IMR-90 (cell line): ENCODE measurements around the gene EEF1E1. TPM values are rescaled to one million over a fixed set of nuclear protein-coding genes. Genes with fewer than 3 reads are reported as not detected.

Source experiments
- ATAC-seq: fragments of 200-7000 bp; cut with Tn5 transposase; 2 replicates; pipeline ENCODE4 v1.9.1; 2020; ENCODE audit warnings: low read depth, mild to moderate bottlenecking, moderate library complexity
- BruUV-seq: library from RNA; stranded (reverse); fragments of 400-500 nt; replicated peaks from 2 replicates; lab custom pipeline; 2021; lab: Mats Ljungman, UMichigan
- CTCF ChIA-PET: fragments of 300-600 bp; formaldehyde crosslinking; extraction: SDS; loops from one replicate; lab custom pipeline; 2021; ENCODE audit warnings: antibody characterized with exemption; lab: Yijun Ruan, JAX
- POLR2A ChIA-PET: fragments of 300-600 bp; sonication (Branson Sonifier 250); formaldehyde crosslinking; loops from one replicate; lab custom pipeline; 2022; ENCODE audit warnings: antibody characterized with exemption; ENCODE audit not compliant: unreplicated experiment; lab: Charles Lee
- DNase-seq: peaks from one replicate; pipeline ENCODE4 v3.0.0; 2013
- H2AFZ ChIP-seq: replicated peaks from 2 replicates; pipeline ENCODE3; 2013; ENCODE audit warnings: low read length, mild to moderate bottlenecking; ENCODE audit not compliant: poor library complexity
- H2AK5ac ChIP-seq: 2 replicates; pipeline ENCODE4 v1.6.1; 2013; ENCODE audit warnings: low read depth, low read length, inconsistent platforms
- H2AK9ac ChIP-seq: replicated peaks from 2 replicates; pipeline ENCODE3; 2013; ENCODE audit warnings: mild to moderate bottlenecking, low read depth, low read length, moderate library complexity; ENCODE audit not compliant: poor library complexity
- H2BK120ac ChIP-seq: 2 replicates; pipeline ENCODE4 v1.6.1; 2013; ENCODE audit warnings: low read depth, low read length, inconsistent platforms
- H2BK15ac ChIP-seq: 3 replicates; pipeline ENCODE4 v1.6.1; 2013; ENCODE audit warnings: low read depth, low read length, inconsistent platforms
- H2BK20ac ChIP-seq: 2 replicates; pipeline ENCODE4 v1.6.1; 2013; ENCODE audit warnings: low read depth, mild to moderate bottlenecking, inconsistent platforms, low read length, moderate library complexity
- H2BK5ac ChIP-seq: 2 replicates; pipeline ENCODE4 v1.6.1; 2013; ENCODE audit warnings: mild to moderate bottlenecking, low read depth, low read length, inconsistent platforms; ENCODE audit not compliant: poor library complexity, severe bottlenecking
- H3K14ac ChIP-seq: replicated peaks from 2 replicates; pipeline ENCODE4 v1.6.1; 2013; ENCODE audit warnings: low read depth, low read length, inconsistent platforms
- H3K18ac ChIP-seq: 2 replicates; pipeline ENCODE4 v1.6.1; 2013; ENCODE audit warnings: low read depth, low read length, control low read depth
- H3K23ac ChIP-seq: 2 replicates; pipeline ENCODE4 v1.6.1; 2013; ENCODE audit warnings: low read depth, low read length, inconsistent platforms
- H3K27ac ChIP-seq: 2 replicates; pipeline ENCODE4 v1.5.1; 2013; ENCODE audit warnings: mild to moderate bottlenecking, control low read depth, low read length; ENCODE audit not compliant: insufficient read depth
- H3K27me3 ChIP-seq: 2 replicates; pipeline ENCODE4 v1.6.1; 2013; ENCODE audit warnings: low read length; ENCODE audit not compliant: control insufficient read depth, insufficient read depth
- H3K36me3 ChIP-seq: 2 replicates; pipeline ENCODE4 v1.6.1; 2013; ENCODE audit warnings: low read length, mixed read lengths; ENCODE audit not compliant: control insufficient read depth, insufficient read depth
- H3K4ac ChIP-seq: 2 replicates; pipeline ENCODE4 v1.6.1; 2013; ENCODE audit warnings: low read depth, low read length, inconsistent platforms
- H3K4me1 ChIP-seq: 2 replicates; pipeline ENCODE4 v1.6.1; 2013; ENCODE audit warnings: low read length, mixed read lengths; ENCODE audit not compliant: control insufficient read depth, insufficient read depth
- H3K4me2 ChIP-seq: 2 replicates; pipeline ENCODE4 v1.6.1; 2013; ENCODE audit warnings: low read depth, mild to moderate bottlenecking, control low read depth, low read length, moderate library complexity
- H3K4me3 ChIP-seq: 2 replicates; pipeline ENCODE4 v1.5.1; 2013; ENCODE audit warnings: low read depth, mild to moderate bottlenecking, control low read depth, low read length, moderate library complexity; ENCODE audit not compliant: insufficient read depth
- H3K56ac ChIP-seq: 2 replicates; pipeline ENCODE4 v1.6.1; 2013; ENCODE audit warnings: low read length, inconsistent platforms; ENCODE audit not compliant: insufficient read depth; ENCODE audit errors: extremely low read depth
- H3K79me1 ChIP-seq, 2 experiments: 2 replicates each; pipeline ENCODE4 v1.6.1; 2013; ENCODE audit warnings: low read length in 2 of 2, inconsistent platforms in 1 of 2, low read depth in 1 of 2
- H3K9ac ChIP-seq: 2 replicates; pipeline ENCODE4 v1.6.1; 2013; ENCODE audit warnings: low read depth, low read length, control low read depth
- H3K9me1 ChIP-seq: 2 replicates; pipeline ENCODE4 v1.6.1; 2013; ENCODE audit warnings: low read length, inconsistent platforms; ENCODE audit not compliant: insufficient read depth
- H3K9me3 ChIP-seq: 2 replicates; pipeline ENCODE4 v1.6.1; 2013; ENCODE audit warnings: low read length; ENCODE audit not compliant: control insufficient read depth, insufficient read depth
- H4K20me1 ChIP-seq: 2 replicates; pipeline ENCODE4 v1.6.1; 2013; ENCODE audit warnings: low read length, inconsistent platforms; ENCODE audit not compliant: insufficient read depth
- H4K5ac ChIP-seq: 2 replicates; pipeline ENCODE4 v1.6.1; 2013; ENCODE audit warnings: mild to moderate bottlenecking, low read depth, low read length, control low read depth
- H4K8ac ChIP-seq, 2 experiments: 2 replicates each; pipeline ENCODE4 v1.6.1; 2013; ENCODE audit warnings: low read depth in 2 of 2, low read length in 2 of 2, control low read depth in 1 of 2, inconsistent platforms in 1 of 2
- H4K91ac ChIP-seq: 2 replicates; pipeline ENCODE4 v1.6.1; 2013; ENCODE audit warnings: low read depth, low read length, inconsistent platforms; ENCODE audit not compliant: insufficient read depth
- BHLHE40 ChIP-seq: fragments of 150-350 bp; IDR thresholded peaks from 2 replicates; pipeline ENCODE4 v1.6.1; 2016; ENCODE audit warnings: mild to moderate bottlenecking, low read depth, low read length
- CEBPB ChIP-seq: IDR thresholded peaks from 2 replicates; pipeline ENCODE4 v1.6.1; 2012; ENCODE audit warnings: low read depth, low read length, improper control_type of control experiment
- CHD1 ChIP-seq: IDR thresholded peaks from 2 replicates; pipeline ENCODE4 v1.6.1; 2012; ENCODE audit warnings: low read depth, low read length, improper control_type of control experiment
- ELK1 ChIP-seq: fragments of 150-350 bp; IDR thresholded peaks from 2 replicates; pipeline ENCODE4 v1.6.1; 2016; ENCODE audit warnings: low read depth, mild to moderate bottlenecking, low read length, moderate library complexity, borderline replicate concordance
- MAFK ChIP-seq: IDR thresholded peaks from 2 replicates; pipeline ENCODE4 v1.6.1; 2012; ENCODE audit warnings: low read depth, low read length, improper control_type of control experiment
- MAZ ChIP-seq: IDR thresholded peaks from 2 replicates; pipeline ENCODE4 v1.6.1; 2012; ENCODE audit warnings: low read depth, mild to moderate bottlenecking, low read length, improper control_type of control experiment, moderate library complexity, borderline replicate concordance
- MXI1 ChIP-seq: IDR thresholded peaks from 2 replicates; pipeline ENCODE4 v1.6.1; 2012; ENCODE audit warnings: low read depth, mild to moderate bottlenecking, low read length, moderate library complexity, borderline replicate concordance
- NFE2L2 ChIP-seq: fragments of 150-350 bp; IDR thresholded peaks from 2 replicates; pipeline ENCODE4 v1.6.1; 2016; ENCODE audit warnings: low read depth, mild to moderate bottlenecking, low read length
- RAD21 ChIP-seq: IDR thresholded peaks from 2 replicates; pipeline ENCODE4 v1.6.1; 2012; ENCODE audit warnings: low read length, improper control_type of control experiment
- USF2 ChIP-seq: fragments of 150-350 bp; IDR thresholded peaks from 2 replicates; pipeline ENCODE4 v1.6.1; 2017; ENCODE audit warnings: mild to moderate bottlenecking, antibody characterized with exemption, low read length, low read depth
- WGBS, 2 experiments: methylation state at CpG; one replicate each; pipeline versions ENCODE4 v1.1.5 to v1.1.7; 2013; ENCODE audit warnings: missing lambda C conversion rate in 2 of 2; ENCODE audit not compliant: insufficient read length in 1 of 2; ENCODE audit errors: extremely low coverage in 2 of 2; 5-methylcytosine and 5-hydroxymethylcytosine counted together
- dilution Hi-C: fragments of 300-500 bp; cut with HindIII; formaldehyde crosslinking; loops from one replicate; pipeline ENCODE4 v1.14.3; 2018; ENCODE audit warnings: low sequenced_read_pairs; ENCODE audit not compliant: unreplicated experiment
- in situ Hi-C: fragments of 300-500 bp; cut with MboI; formaldehyde crosslinking; loops from 3 replicates; pipeline ENCODE4 v1.14.3; 2019; ENCODE audit warnings: low sequenced_read_pairs, inconsistent platforms, mixed read lengths
- intact Hi-C: fragments of 100-400 bp; cut with micrococcal nuclease; formaldehyde crosslinking; loops from 2 replicates; pipeline ENCODE4 v1.10.0; 2022
- polyA plus RNA-seq, 3 experiments: library from polyadenylated mRNA; depleted of rRNA; stranded (reverse); fragments of >200 nt; gene quantifications; 2 replicates each; pipeline ENCODE4 v1.2.3, GENCODE V29; 2012; ENCODE audit warnings: low replicate concordance in 1 of 3
- total RNA-seq: library from RNA; depleted of rRNA; stranded (reverse); fragments of >200 nt; gene quantifications from 2 replicates; pipeline ENCODE4 v1.2.3, GENCODE V29; 2012

Gene EEF1E1
- total and polyA plus RNA-seq, 2 of the 4 experiments (the other 2 are of a cell fraction), result 65.8 to 68.6 TPM

- peak; percentile 98 for TF ChIP-seq CEBPB
- no peak for TF ChIP-seq BHLHE40
Measured at GRCh38 chr6:8080362-8081151, 21.8 kb downstream of the EEF1E1 start (continued).

GRCh38 chr6:8079126-8079525 is 23.2 kb downstream of the EEF1E1 start:
- dilution Hi-C loops, result no loop called here
- Histone ChIP-seq H4K91ac (no peak overlapping the region), H3K4ac (no peak overlapping the region), H3K56ac (no peak overlapping the region), H3K9ac (no peak overlapping the region), H3K23ac (no peak overlapping the region), H2BK15ac (no peak overlapping the region), H3K9me1 (peaks cover 7% of the 10 kb centered on the region; the same call in 1 of the 2 replicates), H2BK20ac (no peak overlapping the region), H3K4me3 (no peak overlapping the region), H4K8ac (no peak overlapping the region), H3K18ac (no peak overlapping the region), H3K14ac (no peak overlapping the region), H3K27ac (no peak overlapping the region), H2AFZ (no peak overlapping the region), H2AK9ac (no peak overlapping the region), H2BK120ac (no peak overlapping the region), H3K4me1 (peaks cover 13% of the 10 kb centered on the region), H4K20me1 (no peaks in the 10 kb centered on the region; the same call in 1 of the 2 replicates), H3K27me3 (no peaks in the 10 kb centered on the region), H2BK5ac (no peak overlapping the region), H3K9me3 (no peaks in the 10 kb centered on the region), H3K36me3 (no peaks in the 10 kb centered on the region), H4K5ac (no peak overlapping the region), H3K4me2 (no peak overlapping the region), H3K79me1 (peaks cover 11 to 33% of the 10 kb centered on the region in 2 experiments; a peak in 3 of 4 replicates), H2AK5ac (no peak overlapping the region)
- POLR2A ChIA-PET, result no interaction called here
- BruUV-seq, result no TSS peak
- no peak for TF ChIP-seq MAFK
- TF ChIP-seq CHD1, result no peak
- TF ChIP-seq ELK1, result no peak
- TF ChIP-seq BHLHE40, result no peak
- TF ChIP-seq NFE2L2, result no peak
- no peak for TF ChIP-seq MXI1
- no peak for TF ChIP-seq USF2
- TF ChIP-seq MAZ, result no peak
- TF ChIP-seq RAD21, result no peak
- TF ChIP-seq CEBPB, result no peak
- DNase-seq (no peak), ATAC-seq (no peak)
- CTCF ChIA-PET, result interaction anchor here (0.6 kb wide), 1 partner anchor 20 kb away, joined by 3 read pairs; no protein-coding TSS in a partner anchor
- no CpG with 5 or more reads among the region's 2 CpGs for WGBS, 2 experiments
- in situ Hi-C loops, result no loop called here
- intact Hi-C loops, result no loop called here
